ENCODE results near the gene RUNDC3A.
A peak's percentile ranks its signal among the peaks of the same experiment; 100 is the strongest.
"Not testable (repeated sequence)": the region's sequence is repeated elsewhere in the genome, so short reads cannot be mapped to it uniquely, and the experiment has no call there.

The RUNDC3A gene

DNA sequence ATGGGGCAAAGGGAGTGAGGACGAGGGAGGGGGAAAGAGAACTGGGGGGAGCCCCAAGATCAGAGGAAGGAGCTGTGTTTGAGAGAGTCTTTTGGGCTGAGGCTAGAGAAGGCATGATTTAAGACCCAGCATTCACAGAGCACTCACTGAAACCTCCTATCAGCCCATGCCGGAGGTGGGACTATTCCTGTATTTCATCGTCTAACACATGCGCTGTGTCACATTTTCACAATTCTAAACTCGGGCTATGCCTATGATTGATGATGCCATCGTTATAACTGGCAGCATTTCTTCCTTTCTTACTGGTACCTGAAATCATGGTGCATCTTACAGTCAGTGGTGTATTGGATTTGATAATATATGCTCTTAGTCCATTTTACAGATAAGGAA lies 51.7 kb downstream of the RUNDC3A start:
- DNase-seq (ENCODE audit: low read depth): no peak
- TF ChIP-seq CTCF (conservative IDR thresholded peaks at IDR 0.05; ENCODE audit: low read depth, low read length): no peak

GRCh38 chr17:44360826-44361225 lies 52.4 kb downstream of the RUNDC3A start:
- DNase-seq (ENCODE audit: low read depth): peak; percentile 80
- no peak overlapping the region for H3K4me3 ChIP-seq (ENCODE audit: low read depth, low read length)
- TF ChIP-seq CTCF (conservative IDR thresholded peaks at IDR 0.05; ENCODE audit: low read depth, low read length): no peak

More for the DNA sequence above, 51.7 kb downstream of the RUNDC3A start:
- H3K4me3 ChIP-seq (ENCODE audit: low read depth, low read length): no peak overlapping the region

- DNase-seq (ENCODE audit: low read depth): no peak
- no peak for TF ChIP-seq CTCF (conservative IDR thresholded peaks at IDR 0.05; ENCODE audit: low read depth, low read length)
- no peak overlapping the region for H3K4me3 ChIP-seq (ENCODE audit: low read depth, low read length)
These were observed 53.2 kb downstream of the RUNDC3A start for GRCh38 chr17:44361292-44362260.

GRCh38 chr17:44362459-44362948 lies 54.1 kb downstream of the RUNDC3A start:
- peak overlapping the region; percentile 68 for H3K4me3 ChIP-seq (ENCODE audit: low read depth, low read length)
- TF ChIP-seq CTCF (conservative IDR thresholded peaks at IDR 0.05; ENCODE audit: low read depth, low read length): no peak
- DNase-seq (ENCODE audit: low read depth): no peak

GRCh38 chr17:44362949-44363612 lies 54.7 kb downstream of the RUNDC3A start:
- TF ChIP-seq CTCF (conservative IDR thresholded peaks at IDR 0.05; ENCODE audit: low read depth, low read length): no peak
- peak overlapping the region; percentile 68 for H3K4me3 ChIP-seq (ENCODE audit: low read depth, low read length)
- no peak for DNase-seq (ENCODE audit: low read depth)

GRCh38 chr17:44363613-44364159 lies 55.3 kb downstream of the RUNDC3A start, which contains the start of gene FAM171A2:
TSS of gene FAM171A2 (minus strand) at chr17:44363853. CDS start at chr17:44363714, 139 bp downstream.
- peak within 1 kb of the TSS; percentile 68 for H3K4me3 ChIP-seq (ENCODE audit: low read depth, low read length)
- TF ChIP-seq CTCF (conservative IDR thresholded peaks at IDR 0.05; ENCODE audit: low read depth, low read length): peak; percentile 45
- DNase-seq (ENCODE audit: low read depth): peak; percentile 61

DNA sequence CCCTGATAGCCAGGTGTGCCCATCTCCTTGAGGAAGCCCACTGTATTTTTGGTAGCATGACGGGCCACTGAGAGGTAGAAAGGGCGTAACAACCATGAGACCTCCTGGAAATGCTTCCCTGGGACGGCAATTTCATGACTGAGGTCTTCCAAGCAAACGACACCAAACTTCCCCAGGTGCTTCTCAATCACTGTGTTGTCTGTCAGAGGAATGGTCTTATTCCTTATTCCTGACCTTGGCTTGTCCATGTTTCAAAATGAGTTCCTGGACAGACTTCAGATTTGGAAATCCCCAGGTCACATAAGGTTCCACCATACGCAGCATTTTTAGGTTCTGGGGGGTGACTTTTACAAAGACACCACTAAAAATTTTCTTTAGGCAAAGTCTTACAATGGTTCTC lies 56.6 kb downstream of the RUNDC3A start:
- not testable (repeated sequence) for DNase-seq (ENCODE audit: low read depth); H3K4me3 ChIP-seq (ENCODE audit: low read depth, low read length)

Data from choroid plexus epithelial cell (primary cell).